Muscle of arm (tissue), 12 donors: ENCODE results near the gene ELOB. TPM values are rescaled to one million over a fixed set of nuclear protein-coding genes. Genes with fewer than 3 reads are reported as not detected.
A peak's percentile ranks its signal among the peaks of the same experiment; 100 is the strongest.

ENCODE experiments used
- DNase-seq: peaks from one replicate; pipeline ENCODE4 v3.0.0-alpha.2; 2013
- polyA plus RNA-seq, 12 donors: library from polyadenylated mRNA; unstranded; fragments of 120-200 nt; gene quantifications; one replicate each; pipeline ENCODE4 v1.2.1, GENCODE V29; 2013; ENCODE audit not compliant: insufficient read length in 12 of 12

Gene ELOB
- polyA plus RNA-seq, 12 donors, result 77.3 to 189 (median 135) TPM; not detected in 1

DNA sequence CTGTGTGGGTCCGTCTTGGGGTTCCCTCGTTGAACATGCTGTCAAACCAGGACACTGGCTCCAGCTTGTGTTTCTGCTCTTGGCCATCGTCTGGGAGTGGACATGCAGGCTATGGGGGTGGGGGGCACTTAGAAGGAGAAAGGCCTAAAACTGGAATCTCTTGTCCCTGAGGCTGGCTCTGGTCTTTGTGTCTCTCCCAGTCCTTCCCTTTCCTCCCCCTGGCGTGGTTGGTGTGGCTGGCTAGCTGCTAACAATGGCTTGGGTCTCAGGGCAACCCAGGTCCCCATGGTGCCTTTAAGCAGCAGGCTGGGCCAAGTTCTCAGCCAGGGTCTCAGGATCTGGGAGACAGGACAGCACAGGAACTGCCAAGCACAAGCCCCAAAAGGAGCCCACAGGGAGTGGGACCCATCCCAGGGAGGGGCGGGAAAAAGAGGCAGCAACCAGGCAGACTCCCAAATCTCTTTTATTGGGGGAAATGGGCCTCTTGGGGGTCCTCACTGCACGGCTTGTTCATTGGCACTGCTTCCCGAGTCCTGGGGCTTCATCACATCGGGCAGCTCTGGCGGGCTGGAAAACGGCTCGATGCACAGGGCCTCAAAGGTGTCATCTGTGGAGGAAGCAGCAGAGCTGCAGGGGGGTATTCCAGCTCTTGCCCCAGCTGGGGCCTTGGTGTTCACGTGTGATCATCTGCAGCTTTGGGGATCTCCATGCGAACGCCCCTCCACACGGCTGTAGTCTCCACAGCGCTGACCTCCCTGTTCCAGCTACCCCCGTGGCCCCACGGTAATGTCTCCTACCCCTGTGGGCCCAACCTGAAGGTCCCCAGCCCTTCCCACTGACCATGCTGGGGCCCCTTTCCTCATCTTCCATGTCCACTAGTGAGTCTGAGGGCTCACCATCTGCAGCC, 5.3 kb downstream of the ELOB start:
- no peak for DNase-seq

DNA sequence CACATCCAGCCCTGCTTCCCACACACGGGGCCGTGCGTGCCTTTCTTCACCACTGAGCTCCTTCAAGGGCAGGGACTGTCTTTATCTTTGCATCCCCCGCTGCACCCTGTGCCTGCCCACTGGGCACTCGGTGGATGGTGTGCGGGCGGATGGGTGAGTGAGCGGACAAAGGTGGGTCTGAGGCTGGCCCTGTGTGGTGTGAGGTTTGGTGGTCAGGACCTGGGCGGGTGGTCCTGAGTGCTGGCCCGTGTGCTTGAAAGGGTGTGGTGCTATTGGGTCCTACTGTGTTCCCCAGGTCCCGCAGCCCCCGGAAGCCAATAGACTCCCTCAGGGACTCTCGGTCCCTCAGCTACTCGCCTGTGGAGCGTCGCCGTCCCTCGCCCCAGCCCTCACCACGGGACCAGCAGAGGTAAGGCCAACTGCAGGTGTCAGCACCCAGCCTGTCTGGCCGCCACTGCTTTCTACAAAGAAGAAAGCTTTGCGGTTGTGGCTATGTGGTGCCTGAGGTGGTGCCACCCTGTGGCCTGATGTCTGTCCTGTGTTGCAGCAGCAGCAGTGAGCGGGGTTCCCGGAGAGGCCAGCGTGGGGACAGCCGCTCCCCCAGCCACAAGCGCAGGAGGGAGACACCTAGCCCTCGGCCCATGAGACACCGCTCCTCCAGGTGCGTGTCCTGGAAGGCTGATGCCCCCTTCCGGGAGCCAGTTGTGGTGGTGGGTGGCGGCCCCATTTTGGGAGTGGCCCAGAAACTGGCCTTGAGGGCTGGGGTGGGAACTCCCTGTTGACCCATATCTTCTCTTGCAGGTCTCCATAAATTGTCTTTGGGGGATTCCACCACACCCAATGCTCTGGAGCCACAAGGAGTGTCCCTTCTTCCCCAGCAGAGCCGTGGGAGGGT, 6.8 kb downstream of the ELOB start:
- DNase-seq, result no peak

GRCh38 chr16:2769675-2770056, 7.4 kb downstream of the ELOB start:
- DNase-seq, result no peak

GRCh38 chr16:2769100-2769529, 8.0 kb downstream of the ELOB start:
- DNase-seq, result no peak

- no peak for DNase-seq
These were observed 8.5 kb downstream of the ELOB start for GRCh38 chr16:2768403-2769089.

DNA sequence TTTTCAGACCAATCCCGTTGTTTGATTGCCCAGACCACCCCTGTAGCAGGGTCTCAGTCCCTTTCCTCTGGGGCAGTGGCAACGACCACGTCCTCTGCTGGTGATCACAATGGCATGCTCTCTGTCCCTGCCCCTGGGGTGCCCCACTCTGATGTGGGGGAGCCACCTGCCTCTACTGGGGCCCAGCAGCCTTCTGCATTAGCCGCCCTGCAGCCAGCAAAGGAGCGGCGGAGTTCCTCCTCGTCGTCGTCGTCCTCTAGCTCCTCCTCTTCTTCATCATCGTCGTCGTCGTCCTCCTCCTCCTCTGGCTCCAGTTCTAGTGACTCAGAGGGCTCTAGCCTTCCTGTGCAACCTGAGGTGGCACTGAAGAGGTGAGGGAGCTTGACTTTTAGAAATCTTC, 9.2 kb downstream of the ELOB start:
- no peak for DNase-seq

DNA sequence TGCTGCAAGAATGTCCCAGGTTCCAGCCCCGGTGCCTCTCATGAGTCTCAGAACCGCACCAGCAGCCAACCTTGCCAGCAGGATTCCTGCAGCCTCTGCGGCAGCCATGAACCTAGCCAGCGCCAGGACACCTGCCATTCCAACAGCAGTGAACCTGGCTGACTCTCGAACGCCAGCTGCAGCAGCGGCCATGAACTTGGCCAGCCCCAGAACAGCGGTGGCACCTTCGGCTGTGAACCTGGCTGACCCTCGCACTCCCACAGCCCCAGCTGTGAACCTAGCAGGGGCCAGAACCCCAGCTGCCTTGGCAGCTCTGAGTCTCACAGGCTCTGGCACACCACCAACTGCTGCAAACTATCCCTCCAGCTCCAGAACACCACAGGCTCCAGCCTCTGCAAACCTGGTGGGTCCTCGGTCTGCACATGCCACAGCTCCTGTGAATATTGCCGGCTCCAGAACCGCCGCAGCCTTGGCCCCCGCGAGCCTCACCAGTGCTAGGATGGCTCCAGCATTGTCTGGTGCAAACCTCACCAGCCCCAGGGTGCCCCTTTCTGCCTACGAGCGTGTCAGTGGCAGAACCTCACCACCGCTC, 9.8 kb downstream of the ELOB start:
- peak; percentile 18 for DNase-seq

- no peak for DNase-seq
These were observed 10.5 kb downstream of the ELOB start for GRCh38 chr16:2766430-2767139.

DNA sequence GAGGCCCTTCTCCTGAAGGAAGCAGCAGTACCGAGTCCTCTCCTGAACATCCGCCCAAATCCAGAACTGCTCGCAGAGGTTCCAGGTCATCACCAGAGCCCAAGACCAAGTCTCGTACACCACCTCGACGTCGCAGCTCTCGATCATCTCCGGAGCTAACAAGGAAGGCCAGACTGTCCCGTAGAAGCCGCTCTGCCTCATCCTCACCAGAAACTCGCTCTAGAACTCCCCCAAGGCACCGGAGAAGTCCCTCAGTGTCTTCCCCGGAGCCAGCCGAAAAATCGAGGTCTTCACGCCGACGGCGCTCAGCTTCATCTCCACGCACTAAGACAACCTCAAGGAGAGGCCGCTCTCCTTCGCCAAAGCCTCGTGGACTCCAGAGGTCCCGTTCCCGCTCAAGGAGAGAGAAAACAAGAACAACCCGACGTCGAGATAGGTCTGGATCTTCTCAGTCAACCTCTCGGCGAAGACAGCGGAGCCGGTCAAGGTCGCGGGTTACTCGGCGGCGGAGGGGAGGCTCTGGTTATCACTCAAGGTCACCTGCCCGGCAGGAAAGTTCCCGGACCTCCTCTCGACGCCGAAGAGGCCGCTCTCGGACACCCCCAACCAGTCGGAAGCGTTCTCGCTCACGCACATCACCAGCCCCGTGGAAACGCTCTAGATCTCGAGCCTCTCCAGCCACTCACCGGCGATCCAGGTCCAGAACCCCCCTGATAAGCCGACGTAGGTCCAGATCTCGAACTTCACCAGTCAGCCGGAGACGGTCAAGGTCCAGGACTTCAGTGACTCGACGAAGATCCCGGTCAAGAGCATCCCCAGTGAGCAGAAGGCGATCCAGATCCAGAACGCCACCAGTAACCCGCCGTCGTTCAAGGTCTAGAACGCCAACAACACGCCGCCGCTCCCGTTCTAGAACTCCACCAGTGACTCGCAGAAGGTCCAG, 11.3 kb downstream of the ELOB start:
- DNase-seq, result no peak

- DNase-seq, result no peak
These were observed 12.4 kb downstream of the ELOB start for GRCh38 chr16:2764718-2765117.

GRCh38 chr16:2763173-2763572, 13.9 kb downstream of the ELOB start:
- no peak for DNase-seq

DNA sequence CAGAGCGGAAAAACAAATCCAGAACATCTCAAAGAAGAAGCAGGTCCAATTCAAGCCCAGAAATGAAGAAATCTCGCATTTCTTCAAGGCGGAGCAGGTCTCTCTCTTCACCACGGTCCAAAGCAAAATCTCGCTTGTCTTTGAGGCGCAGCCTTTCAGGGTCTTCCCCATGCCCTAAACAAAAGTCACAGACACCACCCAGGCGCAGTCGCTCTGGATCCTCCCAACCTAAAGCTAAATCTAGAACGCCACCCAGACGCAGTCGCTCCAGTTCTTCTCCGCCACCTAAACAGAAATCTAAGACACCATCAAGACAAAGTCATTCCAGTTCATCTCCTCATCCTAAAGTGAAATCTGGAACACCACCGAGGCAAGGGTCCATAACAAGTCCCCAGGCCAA, 14.4 kb downstream of the ELOB start:
- no peak for DNase-seq

GRCh38 chr16:2761886-2762583, 15.0 kb downstream of the ELOB start:
- no peak for DNase-seq

DNA sequence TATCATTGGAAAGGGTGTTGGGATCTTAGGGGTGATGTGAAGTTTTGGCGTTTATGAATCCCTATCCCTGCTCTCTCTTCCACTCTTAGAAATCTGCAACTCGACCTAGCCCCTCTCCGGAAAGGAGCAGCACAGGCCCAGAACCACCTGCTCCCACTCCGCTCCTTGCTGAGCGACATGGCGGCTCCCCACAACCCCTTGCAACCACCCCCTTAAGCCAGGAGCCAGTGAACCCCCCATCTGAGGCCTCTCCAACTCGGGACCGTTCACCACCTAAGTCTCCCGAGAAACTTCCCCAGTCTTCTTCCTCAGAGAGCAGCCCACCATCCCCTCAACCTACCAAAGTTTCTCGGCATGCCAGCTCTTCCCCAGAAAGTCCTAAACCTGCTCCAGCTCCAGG, 15.6 kb downstream of the ELOB start:
- no peak for DNase-seq

DNA sequence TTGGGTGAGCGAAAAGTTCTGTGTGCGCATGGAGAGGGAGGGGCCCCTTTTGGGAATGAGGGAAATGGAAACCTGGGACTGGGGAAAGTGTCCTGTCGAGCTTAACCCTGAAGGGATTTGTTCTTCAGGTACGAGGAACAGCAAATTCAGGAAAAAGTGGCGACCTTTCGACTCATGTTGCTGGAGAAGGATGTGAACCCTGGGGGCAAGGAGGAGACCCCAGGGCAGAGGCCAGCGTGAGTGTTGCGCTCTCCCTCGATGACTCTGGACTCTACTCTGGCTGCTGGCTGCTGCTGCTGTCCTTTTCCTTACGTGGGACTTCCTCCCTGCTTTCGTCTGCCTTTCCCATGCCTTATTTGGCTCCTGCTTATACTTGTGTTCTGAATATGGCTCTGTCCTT, 19.7 kb downstream of the ELOB start:
- no peak for DNase-seq

DNA sequence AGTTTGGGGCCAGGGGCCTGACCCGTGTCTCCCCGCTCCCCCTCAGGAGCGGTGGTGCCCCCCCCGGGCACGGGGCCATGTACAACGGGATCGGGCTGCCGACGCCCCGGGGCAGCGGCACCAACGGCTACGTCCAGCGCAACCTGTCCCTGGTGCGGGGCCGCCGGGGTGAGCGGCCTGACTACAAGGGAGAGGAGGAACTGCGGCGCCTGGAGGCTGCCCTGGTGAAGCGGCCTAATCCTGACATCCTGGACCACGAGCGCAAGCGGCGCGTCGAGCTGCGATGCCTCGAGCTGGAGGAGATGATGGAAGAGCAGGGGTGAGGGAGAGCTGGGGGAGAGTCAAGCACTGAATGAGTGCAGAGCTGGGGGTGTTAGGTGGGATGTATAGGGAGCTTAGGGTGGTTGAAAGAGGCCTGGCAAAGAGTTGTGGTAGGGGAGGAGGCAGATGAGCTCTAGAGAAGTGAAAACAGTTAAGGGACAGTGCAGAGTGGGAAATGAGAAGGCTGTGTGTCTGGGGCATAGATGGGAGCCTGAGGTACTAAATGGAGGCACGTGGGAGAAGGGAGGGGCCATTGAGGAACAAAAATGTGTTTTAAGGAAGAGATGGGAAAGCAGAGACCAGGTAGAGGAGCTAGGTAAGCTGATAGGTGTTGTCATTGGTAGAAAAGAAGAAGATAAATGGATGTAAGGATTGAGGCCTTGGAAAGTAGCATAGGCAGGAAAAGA, 20.6 kb downstream of the ELOB start:
- DNase-seq, result no peak

DNA sequence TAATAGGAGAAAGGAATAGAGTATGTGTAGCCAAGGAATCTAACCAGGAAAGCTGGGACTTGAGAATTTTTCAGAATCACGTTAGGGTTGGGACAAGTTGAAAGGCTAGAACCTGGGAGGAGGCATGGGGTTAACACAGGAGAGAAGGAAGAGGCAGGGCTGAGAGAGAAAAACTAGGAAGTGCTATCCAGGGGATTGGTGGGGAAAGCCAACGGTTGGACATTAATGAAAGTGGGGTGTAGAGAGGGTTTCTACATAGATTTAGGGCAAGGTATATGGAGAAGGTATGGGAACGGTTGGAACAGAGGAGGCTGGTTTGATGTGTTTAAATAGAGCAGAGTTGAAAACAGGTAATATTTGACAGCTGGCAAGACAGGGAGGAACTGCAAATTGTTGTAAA, 21.9 kb downstream of the ELOB start:
- DNase-seq, result no peak

GRCh38 chr16:2753733-2754020, 23.4 kb downstream of the ELOB start:
- DNase-seq, result peak; percentile 19
